NCI-H187 treated with DMSO at 0.1 percent for 48 hours (cell line): ENCODE measurements around the gene DPYSL3.

ENCODE experiments used
- DNase-seq: peaks from one replicate; lab custom pipeline; 2025; lab: John Stamatoyannopoulos, UW

The DPYSL3 gene

DNA sequence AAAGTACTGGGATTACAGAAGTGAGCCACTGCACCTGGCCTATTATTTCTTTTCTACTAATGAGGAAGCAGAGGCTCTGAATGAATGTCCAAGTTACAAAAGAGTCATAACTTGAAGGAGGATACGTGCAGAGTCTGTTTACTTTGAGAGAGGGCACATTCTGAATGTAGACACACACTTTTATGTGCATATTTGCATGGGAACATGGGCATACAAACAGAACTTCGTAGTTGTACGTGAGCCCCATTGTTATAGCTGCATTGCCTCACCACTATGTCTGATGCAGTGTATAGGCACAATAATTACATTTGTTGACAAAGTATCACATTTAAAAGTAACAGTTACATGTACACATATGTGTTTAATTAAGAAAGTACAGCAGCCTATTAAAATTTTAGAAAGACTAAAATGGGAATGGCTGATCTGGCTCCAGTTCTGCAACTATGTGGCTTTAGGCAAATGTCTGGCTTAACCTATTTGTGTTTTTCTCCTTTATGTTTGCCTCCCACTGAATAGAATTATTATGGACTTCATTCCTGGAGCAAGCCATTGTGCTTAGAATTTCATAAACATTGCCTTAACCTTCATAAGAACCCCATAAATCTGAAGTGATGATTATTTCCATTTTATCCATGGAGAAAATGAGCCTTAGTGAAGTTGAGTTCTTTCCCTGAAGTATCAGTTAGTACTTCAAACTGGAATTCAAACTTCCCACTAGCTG lies 3.0 kb upstream of the DPYSL3 start:
- DNase-seq, result no peak

DNA sequence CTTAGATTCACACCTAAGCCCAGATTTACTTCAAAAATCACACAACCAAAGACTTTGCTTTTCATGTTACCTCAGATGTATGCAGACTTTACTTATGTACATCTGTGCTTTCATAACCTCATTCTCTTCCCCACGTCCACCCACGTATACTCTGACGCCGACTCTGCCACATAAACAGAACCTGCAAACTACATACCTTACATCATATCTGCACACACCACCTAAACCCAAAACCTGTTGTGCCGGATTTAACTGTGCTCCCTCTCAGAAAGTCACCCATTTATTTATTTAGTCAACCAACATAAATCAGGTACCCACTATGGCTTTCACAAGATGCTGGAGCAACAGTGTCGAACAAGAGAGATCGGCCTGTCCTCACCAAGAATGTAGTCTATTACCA lies 1.0 kb upstream of the DPYSL3 start:
- DNase-seq, result no peak

DNA sequence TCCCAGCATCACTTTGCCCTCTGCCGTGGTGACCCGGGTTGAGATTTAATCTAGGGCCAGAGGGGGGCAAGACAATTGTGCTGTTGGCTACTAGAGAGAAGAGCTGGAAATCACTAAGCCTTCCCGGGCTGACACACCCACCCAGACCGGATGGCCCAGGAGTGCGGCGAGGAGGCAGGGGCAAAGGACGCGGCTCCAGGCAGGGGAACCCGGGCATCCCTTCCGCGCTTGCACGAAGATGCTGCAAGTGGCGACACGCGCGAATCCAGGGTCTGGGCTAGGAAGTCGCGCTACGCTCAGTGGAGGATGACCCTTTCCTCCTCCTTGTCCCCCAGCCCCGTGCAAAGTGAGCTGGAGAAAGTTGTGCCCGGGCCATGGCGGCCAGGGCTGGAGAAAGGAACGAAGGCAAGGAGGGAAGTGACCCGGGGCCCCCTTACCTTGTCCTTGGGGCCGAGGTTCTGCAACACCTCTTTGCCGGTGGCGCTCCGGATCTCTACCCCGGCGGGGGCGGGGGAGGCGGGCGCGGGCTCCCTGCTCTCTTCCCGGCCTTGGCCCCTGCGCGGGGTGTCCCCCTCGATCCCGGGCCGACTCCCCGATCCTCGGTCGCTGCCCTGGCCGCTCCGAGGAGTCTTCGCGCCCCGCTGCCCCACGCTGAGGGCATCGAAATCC lies 693 bp downstream of the DPYSL3 start:
- no peak for DNase-seq

DNA sequence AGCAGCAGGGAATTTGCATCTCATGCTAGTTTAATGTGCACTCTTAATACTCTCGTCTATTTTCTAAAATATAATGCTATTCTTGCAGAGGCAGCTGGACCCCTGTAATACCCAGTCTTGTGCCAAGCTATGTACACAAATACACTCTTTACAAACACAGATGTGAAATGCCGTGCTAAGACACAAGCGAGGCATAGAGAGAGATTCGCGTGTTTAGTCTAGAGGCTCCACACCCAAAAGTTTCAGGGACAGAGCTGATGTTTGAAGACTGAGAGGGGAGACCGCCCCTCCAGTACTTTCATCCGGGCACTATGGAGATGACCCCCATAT lies 1.2 kb downstream of the DPYSL3 start:
- DNase-seq, result no peak

DNA sequence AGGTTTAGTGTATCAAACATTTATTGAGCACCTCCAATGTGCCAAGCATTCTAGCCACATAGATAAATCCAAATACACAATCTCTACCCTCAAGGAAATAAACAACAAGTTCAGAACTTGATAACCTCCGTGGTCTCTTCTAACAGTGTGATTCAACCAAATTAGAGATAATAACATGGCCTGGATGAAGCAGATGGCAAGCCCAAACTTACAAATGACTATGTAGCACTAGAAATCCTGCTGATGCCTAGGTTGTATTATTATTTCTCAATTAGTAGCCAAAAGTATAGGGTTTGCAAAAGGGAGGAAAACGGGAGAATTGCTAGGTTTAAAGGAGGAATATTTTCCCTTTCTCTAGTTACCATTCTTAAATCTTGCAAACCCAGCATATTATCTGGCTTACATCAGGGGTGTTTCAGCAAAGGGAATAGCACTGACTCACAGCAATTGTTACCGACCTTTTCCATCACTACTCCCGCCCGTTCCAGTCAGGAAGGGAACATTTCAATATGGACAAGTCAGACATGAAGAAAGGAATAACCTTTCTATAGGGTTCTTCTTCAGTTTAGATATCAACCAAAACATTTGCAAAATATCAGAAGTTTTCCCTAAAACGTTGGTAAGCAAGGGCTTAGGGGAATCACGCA lies 2.3 kb downstream of the DPYSL3 start:
- no peak for DNase-seq

DNA sequence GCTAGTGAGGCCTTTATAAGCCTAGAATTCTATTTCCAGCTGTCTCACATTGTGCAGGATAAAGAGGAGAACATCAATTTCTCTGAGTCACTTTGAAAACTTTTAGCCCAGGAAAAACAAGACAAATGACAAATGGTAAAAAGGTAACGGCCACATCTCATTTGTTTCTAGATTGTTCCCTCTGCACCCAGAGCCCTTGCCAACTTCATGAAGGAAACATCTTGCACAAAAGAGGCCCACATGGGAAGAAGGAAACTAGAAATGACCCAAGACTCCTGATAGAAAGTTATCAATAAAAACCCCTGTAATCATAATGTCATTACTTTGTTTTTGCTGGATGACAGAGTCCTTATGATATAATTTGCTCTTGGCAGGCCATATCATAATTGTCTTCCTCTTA lies 5.3 kb downstream of the DPYSL3 start:
- no peak for DNase-seq

DNA sequence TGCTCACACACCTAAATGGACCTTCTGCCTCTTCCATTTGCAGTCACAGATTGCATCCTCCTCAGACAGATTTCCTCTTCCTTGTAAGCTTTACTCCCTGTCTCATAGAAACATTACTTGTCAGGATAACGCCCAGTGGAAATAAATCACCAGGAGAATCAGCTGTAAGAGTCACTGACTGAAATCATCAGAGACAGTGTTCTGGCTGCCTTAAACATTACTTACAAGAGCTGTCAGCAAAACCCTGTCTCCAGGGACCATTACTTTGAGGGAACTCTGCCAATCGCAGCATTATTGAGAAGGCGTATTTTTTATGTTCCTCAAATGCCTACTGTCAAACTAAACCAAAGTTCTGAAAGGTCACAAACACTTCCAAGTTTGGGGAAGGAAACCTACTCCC lies 5.9 kb downstream of the DPYSL3 start:
- DNase-seq, result no peak

DNA sequence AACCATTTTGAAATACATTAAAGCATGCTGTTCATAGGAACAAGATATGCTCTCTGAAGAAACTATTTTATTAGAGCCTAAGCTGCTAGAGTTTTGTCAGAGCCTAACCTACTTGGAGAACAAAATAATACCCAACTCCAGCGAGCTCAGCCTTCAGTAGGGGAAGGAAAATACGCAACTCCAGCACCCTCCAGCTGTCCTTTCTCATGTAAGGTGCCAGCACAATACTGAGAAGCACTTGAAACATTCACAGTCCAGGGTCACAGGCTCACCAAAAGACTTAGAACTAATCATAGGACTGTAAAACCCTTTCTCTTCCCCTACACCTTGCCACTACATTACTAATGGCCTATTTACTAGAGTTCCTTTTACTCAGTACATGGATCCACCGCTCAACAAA lies 18.9 kb downstream of the DPYSL3 start:
- no peak for DNase-seq

DNA sequence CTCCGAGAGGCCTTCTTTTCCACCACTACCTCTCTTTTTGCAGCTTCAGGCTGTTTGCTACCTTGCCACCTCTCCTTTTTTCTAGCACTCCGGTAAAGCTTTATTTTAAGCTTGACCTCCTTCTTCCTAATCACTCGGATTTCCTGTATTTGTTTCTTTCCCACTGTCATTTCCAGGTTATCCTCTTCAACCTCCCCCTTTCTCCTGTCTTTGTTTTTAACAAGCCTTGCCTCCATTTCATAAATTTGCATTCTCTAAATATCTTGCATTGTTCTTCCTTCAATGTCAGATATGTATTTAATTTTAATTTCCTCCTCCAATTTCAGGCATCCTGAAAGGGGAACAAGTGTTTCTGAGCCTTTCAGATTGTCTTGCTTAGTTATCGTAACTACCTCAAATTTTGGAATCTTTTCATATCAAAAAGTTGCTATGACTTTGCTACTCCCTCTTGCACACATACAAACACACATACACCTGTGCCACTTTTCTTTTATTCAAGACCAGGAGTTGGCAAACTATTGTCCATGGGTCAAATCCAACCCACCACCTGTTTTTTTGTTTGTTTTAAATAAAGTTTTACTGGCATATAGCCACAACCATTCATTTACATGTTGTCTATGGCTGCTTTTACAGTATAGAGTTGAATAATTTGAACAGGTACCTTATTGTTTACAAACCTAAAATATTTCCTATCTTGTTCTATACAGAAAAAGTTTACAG lies 22.7 kb downstream of the DPYSL3 start:
- DNase-seq, result no peak

DNA sequence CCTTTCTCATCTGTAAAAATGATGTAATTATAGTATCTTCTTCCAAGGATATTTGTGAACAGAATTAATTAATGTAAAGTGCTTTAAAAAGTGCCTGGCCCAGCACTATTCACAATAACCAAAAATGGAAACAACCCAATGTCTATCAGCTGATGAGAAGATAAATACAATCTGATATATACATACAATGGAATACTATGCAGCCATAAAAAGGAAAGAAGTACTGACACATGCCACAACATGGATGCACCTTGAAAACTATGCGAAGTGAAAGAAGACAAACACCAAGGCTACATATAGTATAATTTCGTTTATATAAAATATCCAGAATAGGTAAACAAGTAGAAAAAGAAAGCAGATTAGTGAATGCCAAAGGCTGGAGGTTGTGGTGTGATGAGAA lies 24.1 kb downstream of the DPYSL3 start:
- no peak for DNase-seq

DNA sequence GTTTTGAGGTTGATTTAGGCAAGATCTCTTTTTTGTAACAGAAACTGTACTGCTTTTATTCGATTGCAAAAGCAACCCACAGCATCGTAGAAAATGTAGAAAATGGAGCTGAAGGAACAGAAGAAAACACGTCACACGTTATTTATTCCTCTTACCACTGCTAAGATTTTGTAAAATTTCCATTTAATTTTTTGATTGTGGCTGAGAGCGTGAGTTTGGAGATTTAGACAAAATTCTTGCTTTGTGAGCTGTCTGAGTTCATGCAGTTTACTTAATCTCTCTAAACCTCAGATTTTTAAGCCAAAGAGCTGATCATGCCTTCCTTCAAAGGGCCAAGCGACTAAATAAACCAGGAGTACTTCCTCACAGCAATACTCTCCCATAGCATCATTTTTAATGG lies 24.8 kb downstream of the DPYSL3 start:
- no peak for DNase-seq

DNA sequence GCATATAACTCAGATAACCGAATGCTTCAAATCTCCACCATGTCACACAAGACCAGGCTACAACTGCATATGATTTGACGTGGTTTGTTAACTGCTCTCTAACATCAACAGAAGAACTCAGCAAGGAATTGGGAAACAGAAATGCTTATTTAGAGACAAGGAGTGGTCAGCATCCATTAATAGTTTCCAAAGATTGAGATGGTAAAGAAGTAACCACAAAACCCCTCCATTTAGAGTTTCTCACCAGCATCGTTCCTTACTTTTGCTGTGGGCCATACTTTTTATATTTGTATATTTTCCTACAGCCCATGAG lies 25.2 kb downstream of the DPYSL3 start:
- no peak for DNase-seq

DNA sequence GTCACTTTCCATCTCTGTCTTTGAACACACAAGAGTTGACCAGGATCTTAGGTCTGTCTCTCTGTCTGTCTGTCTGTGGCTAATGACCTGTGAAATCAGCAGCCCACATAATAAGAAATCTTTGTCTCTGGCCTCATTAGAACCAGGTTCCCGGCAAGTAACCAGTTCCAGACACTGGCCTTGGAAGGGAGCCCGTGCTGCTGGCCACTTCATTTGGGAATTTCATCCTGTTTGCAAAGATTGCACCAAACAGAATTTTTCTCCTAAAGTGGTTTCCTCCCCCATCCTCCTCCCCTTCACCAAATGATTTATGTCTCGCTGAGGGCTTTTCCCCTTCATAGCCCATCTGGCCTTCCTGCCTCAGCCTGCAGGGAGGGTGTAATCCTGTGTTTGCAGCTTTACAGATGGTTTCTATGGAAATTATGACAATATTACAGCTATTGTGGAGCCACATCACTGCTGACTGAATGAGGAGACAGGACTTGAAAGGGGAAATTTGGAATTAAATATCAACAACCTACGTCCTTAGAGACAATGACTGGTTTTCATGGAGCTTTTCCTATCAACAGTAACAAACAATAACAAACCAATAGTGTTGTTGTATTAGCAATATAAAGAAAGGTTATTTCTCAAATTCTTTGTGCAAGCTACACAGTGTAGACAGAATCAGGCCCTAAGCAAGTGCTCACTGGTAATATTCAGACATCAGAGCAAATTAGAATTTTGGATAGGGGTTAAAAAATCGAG lies 25.7 kb downstream of the DPYSL3 start:
- peak; percentile 21 for DNase-seq

DNA sequence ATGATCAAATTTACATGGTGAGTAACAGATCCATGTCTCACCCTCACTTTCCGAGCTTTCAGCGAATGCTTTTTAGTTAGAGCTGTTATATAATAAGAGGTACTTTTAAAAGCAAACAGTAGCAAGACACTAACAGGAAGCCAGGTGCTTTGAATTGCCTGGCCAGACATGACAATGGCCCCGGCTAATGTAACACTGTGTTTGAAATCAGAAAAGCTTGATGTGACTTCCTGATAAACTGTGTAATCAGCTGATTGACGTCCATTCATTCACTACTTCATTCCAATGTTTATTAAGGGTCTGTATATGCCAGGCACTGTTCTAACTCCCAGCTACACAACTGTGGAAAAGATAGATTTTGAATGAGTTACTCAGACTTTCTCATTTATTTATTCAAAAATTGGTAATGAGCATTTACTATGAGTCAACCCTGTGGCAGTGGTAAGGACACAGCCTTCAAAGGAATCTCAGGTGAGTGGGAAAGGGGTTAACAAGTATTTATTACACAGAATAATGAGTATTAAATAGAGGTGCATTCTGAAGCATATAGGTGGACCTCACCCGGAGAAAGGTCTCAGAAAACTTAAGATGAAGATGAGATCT lies 26.6 kb downstream of the DPYSL3 start:
- peak; percentile 66 for DNase-seq

DNA sequence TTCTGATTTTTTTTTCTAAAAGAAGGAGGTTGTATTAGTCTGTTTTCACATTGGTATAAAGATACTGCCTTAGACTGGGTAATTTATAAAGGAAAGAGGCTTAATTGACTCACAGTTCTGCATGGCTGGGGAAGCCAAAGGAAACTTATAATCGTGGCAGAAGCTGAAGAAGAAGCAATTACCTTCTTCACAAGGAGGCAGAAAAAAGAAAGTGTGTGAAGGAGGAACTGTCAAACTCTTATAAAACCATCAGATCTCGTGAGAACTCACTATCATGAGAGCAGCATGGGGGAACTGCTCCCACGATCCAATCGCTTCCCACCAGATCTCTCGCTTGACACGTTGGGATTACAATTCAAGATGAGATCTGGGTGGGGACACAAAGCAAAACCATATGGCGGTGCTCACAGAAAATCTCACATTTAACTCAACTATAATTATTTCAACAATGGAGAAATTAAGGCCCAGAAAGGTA lies 27.1 kb downstream of the DPYSL3 start:
- DNase-seq, result no peak

DNA sequence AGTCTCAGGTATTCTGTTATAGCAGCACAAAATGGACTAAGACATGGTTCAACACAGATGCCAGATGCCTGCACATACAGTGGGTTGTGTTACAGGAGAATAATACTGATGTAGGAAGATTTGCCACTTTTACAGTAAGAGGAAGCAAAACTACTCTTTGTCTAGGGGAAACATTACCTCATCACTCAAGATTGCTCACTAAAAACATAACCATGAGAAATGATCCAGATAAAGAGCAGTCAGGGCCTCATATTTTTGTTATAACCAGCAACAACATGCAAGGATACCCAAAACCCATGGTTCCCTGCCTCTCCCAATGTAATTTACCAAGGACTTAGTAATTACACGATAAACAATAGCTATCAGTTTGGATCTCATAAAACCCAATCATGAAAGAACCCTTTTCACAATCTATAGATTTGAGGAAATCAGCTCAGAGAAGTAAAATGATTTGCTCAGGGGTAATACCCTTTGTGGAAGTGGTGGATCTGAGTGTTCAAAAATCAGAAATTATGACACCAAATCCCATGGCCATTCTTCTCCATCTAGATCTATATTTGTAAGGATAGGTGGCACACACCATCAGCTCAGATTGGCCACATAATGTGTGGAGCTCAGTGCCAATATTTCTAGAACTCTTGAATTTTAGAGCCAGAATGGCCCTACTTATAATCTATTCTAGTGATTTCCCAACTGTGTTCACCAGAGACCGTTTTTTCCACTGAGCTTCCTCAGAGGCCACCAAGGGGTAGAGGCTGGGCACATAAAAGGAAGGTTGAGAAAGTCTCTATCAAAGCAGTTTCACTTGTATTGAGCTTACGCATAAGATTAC lies 27.8 kb downstream of the DPYSL3 start:
- no peak for DNase-seq

DNA sequence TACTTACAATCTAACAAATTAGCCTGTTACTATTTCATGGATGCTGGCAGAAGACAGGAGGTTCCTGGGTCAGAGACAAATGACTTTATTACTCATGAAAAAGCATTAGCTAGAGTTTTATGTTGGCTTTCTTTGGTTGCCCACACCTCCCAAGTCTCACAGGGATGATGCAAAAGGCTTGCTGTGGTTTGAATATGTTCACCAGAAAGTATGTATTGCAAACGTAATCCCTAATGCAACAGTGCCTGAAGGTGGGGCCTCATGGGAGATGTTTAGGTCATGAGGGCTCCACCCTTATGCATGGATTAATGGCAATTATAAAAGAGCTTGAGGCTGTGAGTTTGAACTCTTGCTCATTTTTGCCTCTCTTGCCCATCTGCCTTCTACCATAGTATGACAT lies 28.5 kb downstream of the DPYSL3 start:
- no peak for DNase-seq

DNA sequence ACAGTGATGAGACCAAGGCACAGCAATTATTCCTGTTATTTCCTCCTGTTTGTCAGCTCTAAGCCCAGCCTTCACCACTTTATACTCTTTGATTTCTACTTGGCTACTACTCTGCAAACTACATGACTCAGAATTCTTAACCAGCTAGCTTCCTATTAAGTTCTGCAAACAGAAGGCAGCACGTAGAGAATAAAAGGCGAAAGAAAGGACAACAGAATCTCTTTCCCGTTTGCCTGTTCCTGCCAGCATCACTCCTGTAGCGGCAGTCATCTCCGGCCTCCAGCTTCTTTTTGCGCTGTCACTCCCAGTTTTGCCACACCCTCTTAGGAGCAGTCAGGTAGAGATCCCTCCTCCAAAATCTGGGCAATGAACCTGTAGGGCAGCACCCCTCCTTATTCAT lies 29.9 kb downstream of the DPYSL3 start:
- no peak for DNase-seq

DNA sequence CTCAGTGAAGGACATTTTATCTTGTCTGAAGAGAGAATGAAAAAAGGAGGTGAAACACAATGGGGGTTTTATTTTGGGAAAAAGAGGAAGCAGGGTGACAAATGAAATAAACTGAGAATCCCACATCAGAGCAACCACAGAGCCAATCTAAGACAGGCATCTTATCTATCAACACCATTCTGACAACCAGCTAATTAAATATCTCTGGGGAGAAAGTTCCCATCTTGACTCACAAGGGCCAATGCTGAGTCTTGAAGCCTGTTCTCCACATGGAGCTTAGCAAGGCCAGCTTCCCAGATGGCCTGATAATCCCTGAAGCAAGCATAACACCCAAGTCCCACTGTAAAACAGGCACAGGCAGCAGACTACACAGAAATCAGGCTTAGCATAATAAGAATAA lies 30.4 kb downstream of the DPYSL3 start:
- DNase-seq, result no peak

DNA sequence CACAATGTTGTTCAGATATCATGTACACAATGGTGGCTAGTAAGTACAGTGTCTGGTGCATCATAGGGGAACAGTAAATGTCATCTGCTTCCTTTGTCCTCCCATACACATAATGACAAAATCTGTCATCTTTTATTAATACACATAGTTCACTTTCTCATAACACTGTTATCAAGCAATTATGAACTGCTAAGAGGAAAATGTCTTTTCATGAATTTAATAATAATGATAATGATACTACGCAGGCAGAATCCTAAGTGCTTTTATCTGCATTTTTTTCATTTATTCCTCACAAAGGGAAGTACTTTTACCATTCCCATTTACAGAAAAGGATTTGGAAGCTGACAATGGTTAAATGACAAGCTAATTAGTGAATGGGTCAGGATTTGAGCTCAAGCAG lies 35.7 kb downstream of the DPYSL3 start:
- no peak for DNase-seq
